Ovary (tissue), 9 donors: Measurements from ENCODE around the gene CDC42BPB. TPM values are rescaled to one million over a fixed set of nuclear protein-coding genes. Genes with fewer than 3 reads are reported as not detected.

ENCODE experiments used
- DNase-seq, 5 donors: peaks; one replicate each; pipeline ENCODE4 v3.0.0-alpha.2; 2019 to 2020
- H3K27ac ChIP-seq, 2 donors: fragments of 200-600 bp; one replicate each; pipeline versions ENCODE4 v1.5.1 to v1.8.0; 2019 to 2022
- H3K27me3 ChIP-seq: fragments of 200-600 bp; one replicate; pipeline ENCODE4 v1.8.0; 2022
- H3K36me3 ChIP-seq: fragments of 200-600 bp; sonication (generic); one replicate; pipeline ENCODE4 v1.5.1; 2019
- H3K4me1 ChIP-seq: one replicate; pipeline ENCODE4 v1.8.1; 2013; ENCODE audit warnings: mild to moderate bottlenecking, moderate library complexity; ENCODE audit not compliant: insufficient read depth
- H3K4me3 ChIP-seq: fragments of 200-600 bp; sonication (generic); one replicate; pipeline ENCODE4 v1.5.1; 2017
- H3K9me3 ChIP-seq, 2 donors: fragments of 200-600 bp in 1 of 2; sonication (generic) in 1 of 2; one replicate each; pipeline versions ENCODE4 v1.5.1 to v1.8.1; 2013 to 2019; ENCODE audit warnings: mild to moderate bottlenecking in 1 of 2, moderate library complexity in 1 of 2
- CTCF ChIP-seq, 3 donors: fragments of 450-650 bp in 2 of 3; fragments of 200-600 bp in 1 of 3; IDR thresholded peaks; one replicate each; pipeline versions ENCODE4 v1.5.1 to v1.8.0; 2016 to 2022; ENCODE audit warnings: antibody characterized with exemption in 3 of 3, mild to moderate bottlenecking in 1 of 3
- EP300 ChIP-seq: sonication (generic); formaldehyde crosslinking; IDR thresholded peaks from one replicate; pipeline ENCODE4 v1.6.1; 2017; ENCODE audit warnings: antibody characterized with exemption
- POLR2A ChIP-seq: fragments of 450-650 bp; IDR thresholded peaks from one replicate; pipeline ENCODE4 v1.6.1; 2017; ENCODE audit warnings: antibody characterized with exemption, mild to moderate bottlenecking, moderate library complexity
- WGBS, 3 donors: extraction: QIAGEN DNeasy Blood & Tissue Kit in 1 of 3; methylation state at CpG; one replicate each; pipeline versions ENCODE4 v1.1.5 to v1.1.7; 2013 to 2017; 5-methylcytosine and 5-hydroxymethylcytosine counted together
- intact Hi-C, 4 donors: fragments of 100-400 bp; cut with DNase I; formaldehyde crosslinking; loops; one replicate each; pipeline versions ENCODE4 v1.11.0 to v1.15.1; 2022 to 2023
- polyA plus RNA-seq, 2 donors: library from polyadenylated mRNA; stranded (reverse); fragments of 200-250 nt in 1 of 2; fragments of 350-450 nt in 1 of 2; fragmentation: Illumina TruSeq in 1 of 2; extraction: RNeasy Lipid Tissue Mini Kit (QIAGEN cat#74804) in 1 of 2; gene quantifications; one replicate each; pipeline ENCODE4 v1.2.3, GENCODE V29; 2013 to 2014
- total RNA-seq, 7 donors: library from RNA; depleted of rRNA in 2 of 7; stranded (reverse); fragments of >200 nt in 2 of 7; fragmentation: NEBNext Ultra II Directional in 3 of 7; extraction: Animal tissue kit (Norgen Biotek cat#: 25700) in 3 of 7; gene quantifications; one replicate each; pipeline versions ENCODE4 v1.1.0 to v1.2.4, GENCODE V29; 2016 to 2023
- donor health status: DM: no; HTN: no; CAD: no; lungs with moderate emphysema.
- donor health status: DM: no; HTN: no; CAD: no.
- donor health status: Bipolar disorder and iron deficiency.
- donor health status: DM: yes; HTN: yes; CAD: no.
- donor health status: DM: no; HTN: no; CAD: no.
- donor health status: DM: yes; HTN: yes; CAD: no.

CDC42BPB gene
- total and polyA plus RNA-seq, 9 donors: 50.0 to 103 (median 75.1) TPM

GRCh38 chr14:102943979-102944378, 113.4 kb downstream of the CDC42BPB start:
- Histone ChIP-seq H3K9me3 (no peaks in the 10 kb centered on the region), H3K4me3 (no peak overlapping the region), H3K36me3 (no peaks in the 10 kb centered on the region), H3K4me1 (no peaks in the 10 kb centered on the region), H3K27ac (no peak overlapping the region), H3K27me3 (no peaks in the 10 kb centered on the region)
- DNase-seq: no peak
- TF ChIP-seq EP300 (no peak), POLR2A (no peak), CTCF (IDR thresholded peaks at IDR 0.05) (no peak)
- intact Hi-C loops: no loop called here
- 93 to 95% (median 93%) methylated on average over 15 of the region's 15 CpGs for WGBS, 3 donors

DNA sequence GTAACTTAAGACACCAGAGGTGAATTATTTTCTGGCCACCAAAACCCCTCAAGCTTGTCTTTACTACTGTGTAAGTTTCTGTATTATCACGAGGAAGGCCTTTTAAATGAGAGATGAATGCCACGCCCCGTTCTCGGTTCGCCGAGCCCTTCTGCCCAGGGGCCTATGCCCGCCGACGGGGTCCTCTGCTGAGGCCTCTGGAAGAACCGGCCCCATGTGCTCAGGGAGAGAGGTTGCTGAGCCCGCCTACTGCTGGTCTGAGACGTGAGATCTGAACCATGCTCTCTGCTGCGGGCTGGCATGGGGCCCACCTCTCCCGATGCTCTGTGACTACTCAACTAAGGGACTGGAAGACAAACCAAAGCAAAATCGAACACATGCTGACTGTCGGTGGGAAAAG, 113.9 kb downstream of the CDC42BPB start:
- Histone ChIP-seq H3K4me1 (no peaks in the 10 kb centered on the region), H3K27ac (no peak overlapping the region), H3K27me3 (no peaks in the 10 kb centered on the region), H3K4me3 (no peak overlapping the region), H3K9me3 (no peaks in the 10 kb centered on the region), H3K36me3 (no peaks in the 10 kb centered on the region)
- TF ChIP-seq POLR2A (no peak), EP300 (no peak), CTCF (IDR thresholded peaks at IDR 0.05) (no peak)
- intact Hi-C loops: no loop called here
- DNase-seq: no peak
- 86 to 91% (median 89%) methylated on average over 16 of the region's 16 CpGs for whole genome bisulfite sequencing, 3 donors

DNA sequence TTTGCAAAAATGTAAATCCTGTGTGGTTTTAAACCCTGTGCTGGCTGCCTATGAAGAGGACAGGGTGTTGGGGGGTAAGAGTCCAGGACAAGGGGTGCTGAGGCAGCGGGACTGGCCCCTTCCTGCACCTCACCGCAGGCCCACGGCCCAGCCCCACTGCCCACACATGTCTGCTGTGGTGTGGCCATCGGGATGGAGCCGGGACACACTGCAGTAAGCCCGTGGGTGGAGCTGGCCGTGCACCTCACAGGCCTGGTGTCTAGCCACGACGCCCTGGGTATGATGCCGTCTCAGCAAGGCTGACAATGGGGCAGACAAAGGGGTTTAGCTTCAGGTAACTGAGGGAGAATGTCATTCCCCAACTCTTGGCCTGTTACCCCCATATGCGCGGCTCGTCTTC, 115.3 kb downstream of the CDC42BPB start:
- intact Hi-C loops: no loop called here
- H3K36me3 ChIP-seq: no peaks in the 10 kb centered on the region
- H3K27me3 ChIP-seq: no peaks in the 10 kb centered on the region
- no peak overlapping the region for H3K27ac ChIP-seq
- no peaks in the 10 kb centered on the region for H3K4me1 ChIP-seq
- TF ChIP-seq CTCF (IDR thresholded peaks at IDR 0.05) (no peak), POLR2A (no peak), EP300 (no peak)
- WGBS, 3 donors: 80 to 87% (median 80%) methylated on average over 13 of the region's 13 CpGs
- no peak for DNase-seq
- H3K4me3 ChIP-seq: no peak overlapping the region
- H3K9me3 ChIP-seq: no peaks in the 10 kb centered on the region

- Histone ChIP-seq H3K9me3 (no peaks in the 10 kb centered on the region), H3K27ac (no peak overlapping the region), H3K4me1 (no peaks in the 10 kb centered on the region), H3K4me3 (no peak overlapping the region), H3K36me3 (no peaks in the 10 kb centered on the region), H3K27me3 (no peaks in the 10 kb centered on the region)
- TF ChIP-seq POLR2A (no peak), EP300 (no peak), CTCF (IDR thresholded peaks at IDR 0.05) (no peak)
- intact Hi-C loops: no loop called here
- 64 to 71% (median 67%) methylated on average over 10 of the region's 10 CpGs for WGBS, 3 donors
- no peak for DNase-seq
Measured at GRCh38 chr14:102941419-102942011, 115.8 kb downstream of the CDC42BPB start.
